Neural progenitor cell (in vitro differentiated cells): ENCODE results near the gene OAS3. TPM values are rescaled to one million over a fixed set of nuclear protein-coding genes. Genes with fewer than 3 reads are reported as not detected.

Experiments used
- DNase-seq: peaks from one replicate; pipeline ENCODE4 v3.0.0-alpha.2; 2016; ENCODE audit warnings: low spot score
- H2AFZ ChIP-seq: fragments of 200-600 bp; sonication (generic); replicated peaks from 2 replicates; pipeline ENCODE4 v1.6.1; 2016; ENCODE audit warnings: antibody characterized with exemption
- H3F3A ChIP-seq: fragments of 200-600 bp; sonication (generic); 2 replicates; pipeline ENCODE4 v1.6.1; 2016; ENCODE audit warnings: antibody characterized with exemption, low read depth
- H3K27ac ChIP-seq: fragments of 200-600 bp; sonication (generic); 2 replicates; pipeline ENCODE4 v1.5.1; 2016; ENCODE audit warnings: mild to moderate bottlenecking
- H3K27me3 ChIP-seq: fragments of 200-600 bp; sonication (generic); 2 replicates; pipeline ENCODE4 v1.6.1; 2016; ENCODE audit warnings: mild to moderate bottlenecking, moderate library complexity
- H3K36me3 ChIP-seq: fragments of 200-600 bp; sonication (generic); 2 replicates; pipeline ENCODE4 v1.5.1; 2016
- H3K4me1 ChIP-seq: fragments of 200-600 bp; sonication (generic); 2 replicates; pipeline ENCODE4 v1.6.1; 2016; ENCODE audit warnings: mixed run types
- H3K4me2 ChIP-seq: fragments of 200-600 bp; sonication (generic); 2 replicates; pipeline ENCODE4 v1.6.1; 2016
- H3K4me3 ChIP-seq: fragments of 200-600 bp; sonication (generic); 2 replicates; pipeline ENCODE4 v1.5.1; 2016
- H3K79me2 ChIP-seq: fragments of 200-600 bp; sonication (generic); 2 replicates; pipeline ENCODE4 v1.6.1; 2016; ENCODE audit warnings: low read depth
- H3K9ac ChIP-seq: fragments of 200-600 bp; sonication (generic); 2 replicates; pipeline ENCODE4 v1.6.1; 2016
- H3K9me3 ChIP-seq: fragments of 200-600 bp; sonication (generic); 2 replicates; pipeline ENCODE4 v1.5.1; 2016; ENCODE audit warnings: low read depth
- H4K20me1 ChIP-seq: fragments of 200-600 bp; sonication (generic); 2 replicates; pipeline ENCODE4 v1.6.1; 2016; ENCODE audit warnings: low read depth
- H3K27ac Mint-ChIP-seq: 3 replicates; pipeline ENCODE4 v1.8.0; 2021; ENCODE audit warnings: mixed read lengths
- H3K27me3 Mint-ChIP-seq: 2 replicates; pipeline ENCODE4 v1.8.0; 2022; ENCODE audit warnings: low read depth, mild to moderate bottlenecking, inconsistent platforms, moderate library complexity, mixed read lengths; ENCODE audit not compliant: insufficient read depth
- H3K36me3 Mint-ChIP-seq: 3 replicates; pipeline ENCODE4 v1.8.0; 2021; ENCODE audit warnings: mixed read lengths
- H3K4me1 Mint-ChIP-seq: 3 replicates; pipeline ENCODE4 v1.8.0; 2021; ENCODE audit warnings: mixed read lengths
- H3K4me3 Mint-ChIP-seq: 3 replicates; pipeline ENCODE4 v1.8.0; 2021; ENCODE audit warnings: mild to moderate bottlenecking, moderate library complexity, mixed read lengths
- H3K9me3 Mint-ChIP-seq: 3 replicates; pipeline ENCODE4 v1.8.0; 2020; ENCODE audit warnings: mixed read lengths
- CTCF ChIP-seq: fragments of 200-600 bp; sonication (generic); IDR thresholded peaks from 2 replicates; pipeline ENCODE4 v1.5.1; 2017; ENCODE audit warnings: antibody characterized with exemption, mild to moderate bottlenecking
- EZH2 ChIP-seq: fragments of 200-600 bp; sonication (generic); IDR thresholded peaks from 2 replicates; pipeline ENCODE4 v1.6.1; 2017; ENCODE audit warnings: antibody characterized with exemption, mild to moderate bottlenecking, moderate library complexity
- EZH2phosphoT487 ChIP-seq: fragments of 200-600 bp; sonication (generic); IDR thresholded peaks from 2 replicates; pipeline ENCODE4 v1.6.1; 2017; ENCODE audit warnings: antibody characterized with exemption
- total RNA-seq: library from RNA; depleted of rRNA; stranded (reverse); fragments of >200 nt; gene quantifications from 2 replicates; pipeline ENCODE4 v1.2.3, GENCODE V29; 2015; ENCODE audit warnings: low replicate concordance

The OAS3 gene
- total RNA-seq, 1 donor from 2014 or later, result not detected

DNA sequence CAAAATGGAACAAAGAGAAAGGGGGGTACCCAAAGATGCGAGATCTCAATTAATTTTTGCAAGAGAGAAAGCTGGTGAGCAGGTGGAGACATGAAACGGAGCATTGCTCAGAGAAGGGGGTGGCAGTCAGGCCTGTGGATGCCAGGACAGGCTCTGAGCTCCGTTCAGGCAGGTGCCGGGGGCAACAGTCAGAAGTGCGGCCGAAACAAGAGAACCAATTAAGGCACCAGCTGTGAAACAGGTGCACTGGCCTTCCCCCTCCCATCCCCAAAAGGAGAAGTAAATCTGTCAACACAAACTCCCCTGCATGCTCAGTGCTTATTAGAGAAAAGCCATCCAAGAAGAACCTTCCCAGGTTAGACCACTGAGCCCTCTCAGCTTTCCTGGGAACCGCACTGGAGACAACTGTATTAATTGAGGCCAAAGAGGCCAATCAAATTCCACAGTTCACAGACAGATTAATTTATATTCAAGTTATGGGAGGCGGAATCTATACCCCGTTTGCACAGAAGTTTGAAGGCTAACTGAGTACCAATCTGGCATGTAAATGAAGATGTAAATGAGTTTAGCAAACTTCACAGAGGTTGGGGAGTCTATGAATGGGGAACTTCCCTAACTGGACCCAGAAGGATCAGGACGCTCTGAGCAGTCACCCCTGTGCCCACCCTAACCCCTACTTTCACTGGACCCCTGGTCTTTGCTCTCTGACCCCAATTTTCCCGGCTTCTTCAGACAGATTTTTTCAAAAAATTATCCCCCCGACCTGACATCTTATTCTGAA is 60.9 kb downstream of the OAS3 start:
- Histone ChIP-seq H3K27me3 (peaks cover 3% of the 10 kb centered on the region), H3K36me3 (no peaks in the 10 kb centered on the region), H3K9me3 (no peaks in the 10 kb centered on the region), H3K4me2 (no peak overlapping the region), H3K79me2 (no peaks in the 10 kb centered on the region), H3K27ac (no peak overlapping the region), H2AFZ (no peak overlapping the region), H3F3A (no peaks in the 10 kb centered on the region), H3K4me3 (no peak overlapping the region), H4K20me1 (no peaks in the 10 kb centered on the region), H3K9ac (no peak overlapping the region), H3K4me1 (no peaks in the 10 kb centered on the region)
- Mint-ChIP-seq H3K4me3 (no peak overlapping the region), H3K36me3 (no peaks in the 10 kb centered on the region), H3K27ac (no peak overlapping the region), H3K27me3 (peaks cover 5% of the 10 kb centered on the region), H3K4me1 (no peaks in the 10 kb centered on the region), H3K9me3 (peaks cover 3% of the 10 kb centered on the region)
- TF ChIP-seq CTCF (no peak), EZH2 (no peak), EZH2phosphoT487 (no peak)
- no peak for DNase-seq

DNA sequence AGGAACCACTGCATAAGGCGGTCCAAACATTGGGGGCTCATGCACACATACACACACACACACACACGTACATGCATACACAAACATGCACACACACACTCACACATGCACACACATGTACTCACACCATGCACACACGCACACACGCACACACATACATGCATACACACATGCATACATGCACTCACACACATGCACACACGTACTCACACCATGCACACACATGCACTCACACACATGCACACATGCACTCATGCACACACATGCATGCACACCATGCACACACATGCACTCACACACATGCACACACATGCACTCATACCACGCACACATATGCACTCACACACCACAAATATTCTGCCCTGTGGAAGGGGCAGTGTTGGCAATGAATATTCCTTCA is 62.2 kb downstream of the OAS3 start:
- Histone ChIP-seq H3K27ac (no peak overlapping the region), H3F3A (no peaks in the 10 kb centered on the region), H3K79me2 (no peaks in the 10 kb centered on the region), H3K27me3 (peaks cover 3% of the 10 kb centered on the region), H2AFZ (no peak overlapping the region), H3K9ac (no peak overlapping the region), H3K4me2 (no peak overlapping the region), H3K36me3 (no peaks in the 10 kb centered on the region), H3K9me3 (no peaks in the 10 kb centered on the region), H3K4me1 (no peaks in the 10 kb centered on the region), H4K20me1 (no peaks in the 10 kb centered on the region), H3K4me3 (no peak overlapping the region)
- no peak overlapping the region for H3K27ac Mint-ChIP-seq
- no peaks in the 10 kb centered on the region for H3K36me3 Mint-ChIP-seq
- H3K4me3 Mint-ChIP-seq, result peak overlapping the region; percentile 6
- no peak for DNase-seq
- H3K27me3 Mint-ChIP-seq, result peaks cover 8% of the 10 kb centered on the region
- H3K9me3 Mint-ChIP-seq, result peaks cover 3% of the 10 kb centered on the region
- H3K4me1 Mint-ChIP-seq, result no peaks in the 10 kb centered on the region
- TF ChIP-seq EZH2, result no peak
- no peak for TF ChIP-seq CTCF
- TF ChIP-seq EZH2phosphoT487, result no peak

DNA sequence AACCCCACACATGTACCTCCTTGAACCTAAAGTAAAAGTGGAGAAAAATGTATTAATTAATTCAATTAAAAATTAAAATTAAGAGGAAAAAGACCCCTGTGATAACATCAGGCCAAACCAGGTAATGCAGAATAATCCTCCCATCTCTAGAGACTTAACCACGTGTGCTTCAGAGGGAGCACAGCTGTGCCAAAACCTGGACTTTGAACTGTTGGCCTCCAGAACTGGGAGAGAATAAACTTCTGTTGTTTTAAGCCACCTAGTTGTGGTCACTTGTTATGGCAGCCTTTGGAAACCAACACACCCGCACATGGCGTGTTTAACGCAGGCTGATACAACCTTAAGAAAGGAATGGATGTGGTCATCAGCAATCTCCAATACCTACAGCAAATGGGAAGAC is 63.9 kb downstream of the OAS3 start:
- no peaks in the 10 kb centered on the region for H3K36me3 Mint-ChIP-seq
- H3K9me3 Mint-ChIP-seq, result no peaks in the 10 kb centered on the region
- no peak for DNase-seq
- no peak overlapping the region for H3K4me3 Mint-ChIP-seq
- no peak overlapping the region for H3K4me3 ChIP-seq
- no peaks in the 10 kb centered on the region for H3F3A ChIP-seq
- H3K4me1 Mint-ChIP-seq, result peaks cover 6% of the 10 kb centered on the region
- H3K27me3 ChIP-seq, result peaks cover 3% of the 10 kb centered on the region
- H3K27ac ChIP-seq, result no peak overlapping the region
- no peaks in the 10 kb centered on the region for H3K79me2 ChIP-seq
- no peaks in the 10 kb centered on the region for H3K36me3 ChIP-seq
- no peak overlapping the region for H3K27ac Mint-ChIP-seq
- no peak overlapping the region for H3K9ac ChIP-seq
- no peak overlapping the region for H2AFZ ChIP-seq
- H3K4me1 ChIP-seq, result no peaks in the 10 kb centered on the region
- no peak for TF ChIP-seq EZH2phosphoT487
- no peak for TF ChIP-seq EZH2
- no peak for TF ChIP-seq CTCF
- peaks cover 8% of the 10 kb centered on the region for H3K27me3 Mint-ChIP-seq
- no peak overlapping the region for H3K4me2 ChIP-seq
- no peaks in the 10 kb centered on the region for H4K20me1 ChIP-seq
- no peaks in the 10 kb centered on the region for H3K9me3 ChIP-seq
